Lung microvascular endothelial cell (primary cell): ENCODE data around the gene RNF175. TPM values are rescaled to one million over a fixed set of nuclear protein-coding genes. Genes with fewer than 3 reads are reported as not detected.
A peak's percentile ranks its signal among the peaks of the same experiment; 100 is the strongest.
"Not testable (repeated sequence)": the region's sequence is repeated elsewhere in the genome, so short reads cannot be mapped to it uniquely, and the experiment has no call there.

Experiments used
- DNase-seq, 2 donors: peaks; one replicate each; pipeline versions ENCODE4 v3.0.0 to v3.0.0-alpha.2; 2010; ENCODE audit warnings: low read depth in 2 of 2
- total RNA-seq: library from RNA; depleted of rRNA; stranded (reverse); fragments of >200 nt; gene quantifications from 2 replicates; pipeline ENCODE4 v1.2.1, GENCODE V29; 2014

RNF175 gene
- total RNA-seq, 1 donor from 2014 or later = 0.20 TPM

- no peak for DNase-seq
These were observed 76.1 kb downstream of the RNF175 start for GRCh38 chr4:153683763-153684181.

GRCh38 chr4:153679486-153679885 lies 80.3 kb downstream of the RNF175 start:
- DNase-seq = peak in 1 of 2 donors; percentile 16

- DNase-seq = peak; percentile 44 to 91
These were observed 82.8 kb downstream of the RNF175 start for GRCh38 chr4:153676984-153677383.

- DNase-seq = peak in 1 of 2 donors; percentile 56
These were observed 83.3 kb downstream of the RNF175 start for GRCh38 chr4:153676486-153676885.

DNA sequence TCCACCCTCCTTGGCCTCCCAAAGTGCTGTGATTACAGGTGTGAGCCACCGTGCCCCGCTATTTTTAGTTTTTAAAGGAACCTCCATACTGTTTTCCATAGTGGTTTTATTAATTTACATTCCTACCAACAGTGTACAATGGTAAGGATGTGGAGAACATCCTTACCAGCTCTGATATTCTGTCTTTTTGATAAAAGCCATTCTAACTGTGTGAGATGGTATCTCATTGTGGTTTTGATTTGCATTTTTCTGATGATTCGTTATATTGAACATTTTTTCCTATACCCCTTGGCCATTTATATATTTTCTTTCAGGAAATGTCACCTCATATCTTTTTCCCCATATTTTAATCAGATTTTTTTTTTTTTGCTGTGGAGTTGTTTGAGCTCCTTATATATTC lies 90.0 kb downstream of the RNF175 start:
- DNase-seq = no peak

DNA sequence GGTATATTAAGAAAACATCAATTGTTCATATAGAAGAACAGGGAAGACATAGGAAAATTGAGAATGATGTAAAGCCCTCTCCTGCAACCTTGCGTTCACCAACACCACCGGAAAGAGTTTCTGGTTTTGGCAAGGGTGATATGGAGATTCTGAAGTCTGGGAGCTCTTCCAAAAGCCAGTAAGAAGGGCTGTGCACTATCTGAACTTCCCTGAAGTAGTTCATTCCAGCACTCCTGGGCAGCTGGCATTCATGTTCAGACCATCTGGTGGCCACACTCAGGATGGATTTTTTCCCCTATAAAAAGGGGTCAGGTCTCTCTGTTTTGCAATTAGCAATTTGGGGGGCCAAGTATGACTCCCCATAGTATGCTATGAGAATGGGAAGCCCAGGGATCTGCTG lies 91.2 kb downstream of the RNF175 start:
- DNase-seq = no peak

DNA sequence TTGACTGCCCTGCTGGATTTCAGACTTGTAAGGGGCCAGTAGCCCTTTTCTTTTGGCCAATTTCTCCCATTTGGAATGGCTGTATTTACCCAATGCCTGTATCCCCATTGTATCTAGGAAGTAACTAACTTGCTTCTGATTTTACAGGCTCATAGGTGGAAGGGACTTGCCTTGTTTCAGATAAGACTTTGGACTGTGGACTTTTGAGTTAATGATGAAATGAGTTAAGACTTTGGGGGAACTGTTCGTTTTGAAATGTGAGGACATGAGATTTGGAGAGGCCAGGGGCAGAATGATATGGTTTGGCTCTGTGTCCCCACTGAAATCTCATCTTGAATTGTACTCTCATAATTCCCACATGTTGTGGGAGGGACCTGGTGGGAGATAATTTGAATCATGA lies 93.3 kb downstream of the RNF175 start:
- not testable (repeated sequence) for DNase-seq

DNA sequence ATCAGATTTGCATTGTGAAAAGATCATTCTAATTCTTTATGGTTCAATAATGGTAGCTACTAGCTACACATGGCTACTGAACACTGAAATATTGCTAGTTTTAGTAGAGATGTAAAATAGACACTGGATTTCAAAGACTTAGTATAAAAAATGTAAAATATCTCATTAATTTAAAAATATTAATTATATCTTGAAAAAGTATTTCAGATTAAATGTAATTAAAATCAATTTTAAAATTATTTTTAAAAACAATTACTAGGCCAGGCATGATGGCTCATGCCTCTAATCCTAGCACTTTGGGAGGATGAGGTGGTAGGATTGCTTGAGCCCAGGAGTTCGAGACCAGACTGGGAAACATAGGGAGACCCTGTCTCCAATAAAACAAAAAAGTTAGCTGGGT lies 96.2 kb downstream of the RNF175 start:
- no peak for DNase-seq

- DNase-seq = no peak
These were observed 97.9 kb downstream of the RNF175 start for GRCh38 chr4:153661908-153662307.

DNA sequence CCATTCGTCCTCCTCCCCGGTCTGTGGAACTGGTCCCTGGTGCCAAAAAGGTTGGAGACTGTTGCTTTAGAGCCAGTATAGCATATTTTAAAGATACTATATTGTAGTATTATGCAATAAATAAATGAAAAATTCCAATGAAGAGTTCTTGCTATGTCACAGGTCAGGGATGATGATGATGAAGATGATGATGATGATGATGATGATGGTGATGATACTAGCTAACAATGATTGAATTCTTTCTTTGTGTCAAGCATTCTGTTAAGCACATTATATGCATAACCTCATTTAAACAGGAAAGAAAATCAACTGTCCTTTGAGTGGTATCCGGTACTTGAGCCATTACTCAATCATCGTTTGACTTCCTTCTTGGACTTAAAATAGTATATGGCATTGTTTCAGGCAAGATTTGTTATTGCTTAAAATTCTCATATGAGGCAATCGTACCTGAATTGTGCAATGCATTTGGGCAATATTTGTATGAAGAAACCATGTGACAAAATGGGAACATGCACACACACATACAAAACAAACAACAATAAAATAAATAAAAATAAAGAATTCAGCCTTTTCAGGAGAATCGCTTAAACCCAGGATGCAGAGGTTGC lies 98.5 kb downstream of the RNF175 start:
- DNase-seq = peak; percentile 26 to 76

Other genes starting within 250 kb of the RNF175 start
- 0.44 and 1.2 TPM in 2 replicates for gene TLR2, start 75.7 kb downstream of the RNF175 start, total RNA-seq
- gene SFRP2, start 29.1 kb upstream of the RNF175 start, total RNA-seq = not detected in 2 replicates